Measurements from ENCODE around the gene NAA25.

The NAA25 gene

DNA sequence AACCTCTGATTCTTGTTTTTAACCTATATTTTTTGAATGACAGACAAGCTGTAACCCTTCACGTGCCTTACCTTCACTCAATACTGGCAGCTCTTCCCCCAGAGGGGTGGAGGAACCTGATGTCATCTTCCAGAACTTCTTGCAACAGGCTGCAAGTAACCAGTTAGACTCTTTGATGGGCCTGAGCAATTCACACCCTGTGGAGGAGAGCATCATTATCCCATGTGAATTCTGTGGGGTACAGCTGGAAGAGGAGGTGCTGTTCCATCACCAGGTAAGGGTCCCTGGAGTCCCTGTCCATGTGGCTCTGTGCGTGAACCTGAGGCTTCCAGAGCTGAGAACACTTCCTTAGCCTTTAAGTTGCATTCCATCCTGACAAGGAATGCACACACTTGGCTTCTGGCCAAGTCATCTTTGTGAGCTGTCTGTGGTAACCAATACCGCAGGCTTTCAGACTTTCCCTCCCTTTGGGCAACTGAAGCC lies 39.5 kb upstream of the NAA25 start:
- peaks cover 53% of the 10 kb centered on the region for H3K36me3 ChIP-seq
- DNase-seq, result no peak
- TF ChIP-seq, protein P1, sequence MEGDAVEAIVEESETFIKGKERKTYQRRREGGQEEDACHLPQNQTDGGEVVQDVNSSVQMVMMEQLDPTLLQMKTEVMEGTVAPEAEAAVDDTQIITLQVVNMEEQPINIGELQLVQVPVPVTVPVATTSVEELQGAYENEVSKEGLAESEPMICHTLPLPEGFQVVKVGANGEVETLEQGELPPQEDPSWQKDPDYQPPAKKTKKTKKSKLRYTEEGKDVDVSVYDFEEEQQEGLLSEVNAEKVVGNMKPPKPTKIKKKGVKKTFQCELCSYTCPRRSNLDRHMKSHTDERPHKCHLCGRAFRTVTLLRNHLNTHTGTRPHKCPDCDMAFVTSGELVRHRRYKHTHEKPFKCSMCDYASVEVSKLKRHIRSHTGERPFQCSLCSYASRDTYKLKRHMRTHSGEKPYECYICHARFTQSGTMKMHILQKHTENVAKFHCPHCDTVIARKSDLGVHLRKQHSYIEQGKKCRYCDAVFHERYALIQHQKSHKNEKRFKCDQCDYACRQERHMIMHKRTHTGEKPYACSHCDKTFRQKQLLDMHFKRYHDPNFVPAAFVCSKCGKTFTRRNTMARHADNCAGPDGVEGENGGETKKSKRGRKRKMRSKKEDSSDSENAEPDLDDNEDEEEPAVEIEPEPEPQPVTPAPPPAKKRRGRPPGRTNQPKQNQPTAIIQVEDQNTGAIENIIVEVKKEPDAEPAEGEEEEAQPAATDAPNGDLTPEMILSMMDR (IDR thresholded peaks at IDR 0.05; ENCODE audit: low read depth, low read length), result no peak

DNA sequence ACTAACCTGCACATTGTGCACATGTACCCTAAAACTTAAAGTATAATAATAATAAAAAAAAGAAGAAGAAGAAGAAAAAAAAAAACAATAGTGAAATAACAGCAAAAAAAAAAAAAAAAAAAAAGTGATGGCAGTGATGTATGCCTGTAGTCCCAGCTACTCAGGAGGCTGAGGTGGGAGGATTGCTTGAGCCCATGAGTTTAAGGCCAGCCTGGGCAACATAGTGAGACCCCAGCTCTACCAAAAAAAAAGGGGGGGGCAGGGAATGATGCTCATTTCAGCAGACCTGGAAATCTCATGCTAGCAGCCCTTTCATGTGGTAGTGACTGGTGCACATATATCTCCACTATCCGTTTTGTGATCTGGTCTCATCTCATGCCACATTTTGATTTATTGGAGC lies 37.5 kb upstream of the NAA25 start:
- H3K4me1 ChIP-seq, result no peaks in the 10 kb centered on the region
- TF ChIP-seq, protein P1 (IDR thresholded peaks at IDR 0.05; ENCODE audit: low read depth, low read length), result no peak
- H3K27me3 ChIP-seq, result no peaks in the 10 kb centered on the region
- H3K4me3 ChIP-seq (ENCODE audit: low read depth, low read length), result no peak overlapping the region
- no peak for DNase-seq
- peaks cover 56% of the 10 kb centered on the region for H3K36me3 ChIP-seq
- H3K9me3 ChIP-seq, result no peaks in the 10 kb centered on the region

More for the DNA sequence above, 39.5 kb upstream of the NAA25 start:
- H3K9me3 ChIP-seq, result no peaks in the 10 kb centered on the region
- no peaks in the 10 kb centered on the region for H3K27me3 ChIP-seq
- no peaks in the 10 kb centered on the region for H3K4me1 ChIP-seq
- H3K4me3 ChIP-seq (ENCODE audit: low read depth, low read length), result no peak overlapping the region

DNA sequence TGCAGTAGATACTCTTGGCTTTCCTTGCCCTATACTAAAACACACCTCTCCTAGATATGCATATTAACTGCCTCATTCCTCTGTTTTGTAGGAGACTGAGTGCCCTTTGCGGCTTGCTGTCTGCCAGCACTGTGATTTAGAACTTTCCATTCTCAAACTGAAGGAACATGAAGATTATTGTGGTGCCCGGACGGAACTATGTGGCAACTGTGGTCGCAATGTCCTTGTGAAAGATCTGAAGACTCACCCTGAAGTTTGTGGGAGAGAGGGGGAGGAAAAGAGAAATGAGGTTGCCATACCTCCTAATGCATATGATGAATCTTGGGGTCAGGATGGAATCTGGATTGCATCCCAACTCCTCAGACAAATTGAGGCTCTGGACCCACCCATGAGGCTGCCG lies 32.1 kb upstream of the NAA25 start:
- no peaks in the 10 kb centered on the region for H3K27me3 ChIP-seq
- no peaks in the 10 kb centered on the region for H3K9me3 ChIP-seq
- no peaks in the 10 kb centered on the region for H3K4me1 ChIP-seq
- H3K36me3 ChIP-seq, result peaks cover 48% of the 10 kb centered on the region
- H3K4me3 ChIP-seq (ENCODE audit: low read depth, low read length), result no peak overlapping the region
- no peak for DNase-seq
- TF ChIP-seq, protein P1 (IDR thresholded peaks at IDR 0.05; ENCODE audit: low read depth, low read length), result no peak

- Histone ChIP-seq H3K36me3 (peaks cover 26% of the 10 kb centered on the region), H3K9me3 (no peaks in the 10 kb centered on the region)
Measured at GRCh38 chr12:112134731-112135130, 26.1 kb upstream of the NAA25 start.

GRCh38 chr12:112133418-112133817 lies 24.8 kb upstream of the NAA25 start:
- H3K4me1 ChIP-seq, result no peaks in the 10 kb centered on the region
- no peak overlapping the region for H3K4me3 ChIP-seq (ENCODE audit: low read depth, low read length)
- H3K36me3 ChIP-seq, result peaks cover 23% of the 10 kb centered on the region
- no peak for DNase-seq
- TF ChIP-seq, protein P1 (IDR thresholded peaks at IDR 0.05; ENCODE audit: low read depth, low read length), result no peak
- H3K9me3 ChIP-seq, result no peaks in the 10 kb centered on the region
- no peaks in the 10 kb centered on the region for H3K27me3 ChIP-seq

More at GRCh38 chr12:112134731-112135130, 26.1 kb upstream of the NAA25 start:
- no peak overlapping the region for H3K4me3 ChIP-seq (ENCODE audit: low read depth, low read length)
- no peak for DNase-seq
- H3K4me1 ChIP-seq, result no peaks in the 10 kb centered on the region
- TF ChIP-seq, protein P1 (IDR thresholded peaks at IDR 0.05; ENCODE audit: low read depth, low read length), result no peak
- no peaks in the 10 kb centered on the region for H3K27me3 ChIP-seq

DNA sequence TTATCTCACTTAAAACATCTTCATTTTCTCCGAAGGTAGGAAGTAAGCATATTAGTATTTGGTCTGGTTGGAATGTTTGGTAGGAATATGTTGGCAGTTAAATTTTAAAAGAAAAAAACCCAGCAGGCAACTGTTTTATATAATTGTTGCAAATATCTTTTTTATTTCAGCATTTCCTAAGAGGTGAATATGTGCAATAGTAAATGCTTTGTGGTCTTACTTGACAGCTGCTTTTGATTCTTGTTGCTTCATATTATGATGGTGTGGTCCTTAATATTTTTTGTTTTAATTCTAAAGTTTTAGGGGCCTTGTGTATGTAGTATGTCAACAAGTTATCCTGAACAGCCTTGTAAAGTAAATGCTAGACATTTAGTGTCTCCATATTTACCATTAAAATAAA lies 23.1 kb upstream of the NAA25 start:
- H3K36me3 ChIP-seq, result peaks cover 15% of the 10 kb centered on the region
- no peak for DNase-seq
- H3K4me1 ChIP-seq, result no peaks in the 10 kb centered on the region
- H3K9me3 ChIP-seq, result no peaks in the 10 kb centered on the region
- H3K27me3 ChIP-seq, result no peaks in the 10 kb centered on the region
- TF ChIP-seq, protein P1 (IDR thresholded peaks at IDR 0.05; ENCODE audit: low read depth, low read length), result no peak
- no peak overlapping the region for H3K4me3 ChIP-seq (ENCODE audit: low read depth, low read length)

Measured in BE2C (cell line).